NK-92 treated with Interleukin-12 subunit alpha and Interleukin-12 subunit beta, amount 100 ng/mL, for 24 hours (cell line): ENCODE measurements around the gene GPC6.

Experiments
- DNase-seq: peaks from one replicate; lab custom pipeline; 2025; lab: John Stamatoyannopoulos, UW

GPC6 gene

DNA sequence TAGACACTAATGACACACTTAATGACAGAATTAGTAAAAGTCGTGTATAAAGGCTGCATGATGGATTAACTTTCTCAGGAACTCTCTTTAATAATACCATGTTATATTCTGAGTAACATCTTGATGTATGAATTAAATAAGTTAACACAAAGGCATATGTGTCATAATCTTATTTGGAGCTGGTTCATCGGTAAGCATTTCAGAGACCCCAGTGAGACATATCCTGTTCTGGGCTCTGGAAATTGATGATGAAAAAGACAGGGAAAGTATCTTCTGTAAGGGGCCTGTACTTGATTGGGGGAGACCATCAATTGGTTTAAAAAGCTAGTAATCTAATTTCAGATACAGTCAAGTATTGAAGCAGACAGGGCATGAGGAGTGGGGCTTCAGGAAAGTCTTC, 547.9 kb downstream of the GPC6 start:
- DNase-seq: no peak

DNA sequence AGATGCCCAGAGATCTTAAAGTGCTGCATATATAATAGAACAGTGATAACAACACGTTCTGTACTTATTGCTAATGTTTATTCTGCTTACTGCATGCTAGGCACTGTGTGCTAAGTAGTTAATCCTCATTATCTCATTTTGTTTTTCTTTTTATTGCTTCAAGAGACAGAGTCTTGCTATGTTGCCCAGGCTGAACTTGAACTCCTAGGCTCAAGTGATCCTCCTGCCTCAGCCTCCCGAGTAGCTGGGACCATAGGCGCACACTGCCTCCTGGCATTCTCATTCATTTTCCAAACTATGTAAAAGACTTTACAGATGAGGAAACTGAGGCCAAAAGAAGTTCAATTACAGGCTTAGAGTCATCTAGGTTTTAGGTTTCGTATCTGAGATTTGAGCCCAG, 548.4 kb downstream of the GPC6 start:
- DNase-seq: no peak

DNA sequence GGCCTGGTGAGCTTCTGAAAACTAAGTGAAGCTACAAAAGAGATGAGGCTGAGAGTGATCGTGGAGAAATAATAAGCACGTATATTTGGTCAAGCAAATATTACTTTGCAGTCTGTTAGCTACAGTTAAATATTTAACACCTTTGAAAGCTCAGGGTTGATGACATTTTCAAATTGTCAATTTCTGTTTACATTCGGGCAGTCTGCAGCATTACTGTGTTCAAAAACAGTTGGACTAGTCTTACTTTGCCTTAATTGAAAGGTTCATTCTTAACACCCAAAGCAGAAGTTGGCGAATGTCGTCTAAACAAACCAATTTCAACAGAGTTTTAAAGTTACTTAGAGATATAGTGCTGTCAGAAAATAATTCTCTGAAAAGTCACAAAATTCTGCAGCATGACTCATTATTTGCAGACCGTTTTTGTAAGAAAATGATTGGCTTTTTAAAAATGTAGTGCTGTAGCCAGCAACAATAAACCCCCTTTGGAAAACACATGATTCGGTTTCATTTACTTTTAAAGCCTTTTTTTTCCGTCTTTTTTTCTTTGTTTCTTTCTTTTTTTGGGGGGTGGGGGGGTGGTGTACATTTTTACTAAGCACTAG, 549.0 kb downstream of the GPC6 start:
- DNase-seq: no peak

DNA sequence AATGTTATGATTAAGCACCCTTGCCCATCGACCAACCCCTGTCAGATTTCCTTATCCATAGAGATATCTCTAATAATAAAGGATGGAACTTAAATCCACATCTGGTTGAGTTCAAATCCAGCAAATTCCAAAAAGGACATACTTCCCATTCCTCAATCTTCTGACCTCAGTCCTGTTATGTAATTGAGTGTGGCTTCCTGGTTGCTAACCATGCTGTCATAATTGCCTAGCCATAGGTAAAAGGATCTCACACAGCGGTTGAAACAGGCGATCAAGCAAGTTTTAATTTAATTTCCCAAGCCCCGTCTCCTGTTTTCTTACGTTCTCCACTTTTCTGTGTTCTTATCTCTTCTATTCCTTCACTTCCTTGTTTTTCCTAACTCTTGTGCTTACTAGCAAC, 550.3 kb downstream of the GPC6 start:
- no peak for DNase-seq

DNA sequence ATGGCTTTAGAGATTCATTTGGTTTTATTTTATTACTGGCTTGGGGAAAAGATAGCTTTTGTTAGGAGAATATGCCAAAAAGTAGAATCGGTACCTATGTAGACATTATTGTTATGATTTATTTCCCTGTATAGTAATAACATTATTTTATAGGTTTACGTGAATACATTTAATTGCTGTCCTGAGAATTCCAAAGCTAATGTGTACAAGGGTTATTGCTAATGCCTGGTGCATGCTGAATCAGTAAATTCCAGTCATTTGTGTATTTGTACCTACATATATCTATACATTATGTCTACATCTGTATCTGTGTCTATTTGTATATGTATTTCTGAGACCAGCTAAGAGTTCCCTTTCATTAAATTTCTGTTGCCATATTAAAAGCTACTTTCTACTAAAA, 550.9 kb downstream of the GPC6 start:
- DNase-seq: no peak

- DNase-seq: no peak
Observed at GRCh38 chr13:93778548-93778947, 551.9 kb downstream of the GPC6 start.

DNA sequence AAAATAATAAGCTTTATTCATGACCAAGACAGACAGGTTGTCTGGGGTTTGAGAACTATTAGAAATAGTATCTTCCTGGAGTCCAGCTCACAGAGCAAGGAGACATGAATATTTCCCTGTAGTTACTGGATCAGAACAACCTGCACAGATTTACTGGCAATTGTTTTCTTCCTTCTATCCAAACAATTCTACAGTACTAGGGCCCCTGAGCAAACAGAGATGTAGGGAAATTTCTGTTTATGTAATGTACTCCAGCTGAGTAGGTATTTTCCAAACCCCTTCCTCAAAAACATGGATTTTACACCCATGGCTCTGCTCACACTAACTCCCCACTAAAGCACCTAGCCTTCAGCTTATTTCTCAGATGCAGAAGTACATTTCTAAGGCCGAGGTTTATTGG, 557.6 kb downstream of the GPC6 start:
- DNase-seq: no peak

- DNase-seq: no peak
Observed at GRCh38 chr13:93786846-93787489, 560.4 kb downstream of the GPC6 start.

GRCh38 chr13:93788456-93788855, 561.8 kb downstream of the GPC6 start:
- no peak for DNase-seq

DNA sequence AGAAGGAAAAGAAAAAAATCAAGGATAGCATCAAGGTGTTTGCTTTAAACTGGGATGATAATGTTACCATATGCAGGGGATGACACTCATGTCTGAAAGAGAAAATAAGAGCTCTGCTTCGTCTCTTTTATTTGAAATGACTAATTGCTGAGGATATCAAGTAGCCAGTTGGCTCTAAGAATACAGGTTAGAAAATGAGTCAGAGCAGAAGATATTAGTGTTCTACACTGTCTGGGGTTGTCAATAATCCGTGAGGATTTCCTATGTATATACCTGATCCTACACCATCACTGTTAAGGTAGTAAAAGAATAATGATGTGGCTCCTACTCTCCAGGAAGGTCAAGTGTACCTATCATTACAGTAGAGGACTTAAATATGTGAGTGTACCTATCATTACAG, 562.5 kb downstream of the GPC6 start:
- no peak for DNase-seq

DNA sequence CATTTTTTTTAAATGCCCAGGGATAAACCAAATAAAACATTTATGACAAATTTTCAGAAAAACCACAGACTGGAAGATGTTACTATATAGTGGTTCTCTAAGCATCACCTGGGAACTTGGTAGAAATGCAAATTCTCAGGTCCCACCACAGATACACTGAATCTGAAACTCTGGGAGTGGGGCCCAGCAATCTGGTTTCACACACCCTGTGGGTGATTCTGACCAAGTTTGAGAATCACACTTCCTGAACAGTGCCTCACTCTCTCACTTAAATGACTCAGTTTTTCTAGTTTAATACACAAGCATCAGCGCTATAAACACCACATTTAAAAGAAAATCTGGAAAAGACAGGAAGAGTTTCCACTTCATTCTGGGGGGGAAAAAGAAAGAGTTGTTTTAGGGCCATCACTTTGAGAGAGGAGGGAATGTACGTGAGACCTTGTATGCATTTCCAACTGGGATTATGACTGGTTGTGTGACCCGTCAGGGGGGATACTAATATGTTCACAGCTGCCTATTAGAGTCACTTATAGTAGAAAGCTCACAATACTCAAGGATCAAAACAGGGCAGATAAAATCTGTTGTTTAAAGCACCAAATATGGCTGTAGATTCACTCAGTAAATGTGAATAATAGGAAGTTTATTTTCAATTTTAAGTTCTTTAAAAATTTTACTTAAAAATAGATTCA, 567.7 kb downstream of the GPC6 start:
- peak; percentile 0 for DNase-seq

GRCh38 chr13:93797463-93797862, 570.9 kb downstream of the GPC6 start:
- DNase-seq: no peak

- no peak for DNase-seq
Observed at GRCh38 chr13:93800342-93800741, 573.7 kb downstream of the GPC6 start.

DNA sequence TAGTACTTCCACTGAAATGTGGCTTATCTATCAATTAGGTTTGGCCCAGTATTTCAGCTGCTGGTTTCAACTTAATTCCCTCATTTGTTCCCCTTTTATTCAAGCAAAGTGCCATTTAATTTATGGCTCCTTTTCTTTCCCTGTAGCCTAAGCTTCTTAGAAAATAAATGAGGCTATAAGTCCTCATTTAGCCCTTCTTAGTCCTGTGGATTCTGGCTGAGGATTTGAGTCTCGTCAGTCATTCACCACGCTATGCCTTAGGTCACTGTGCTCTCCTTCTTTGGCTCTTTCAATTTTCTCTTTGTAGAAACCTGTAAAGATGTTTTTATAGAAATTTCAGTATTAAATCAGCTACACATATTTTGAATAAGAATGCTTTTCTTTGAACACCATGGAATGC, 579.1 kb downstream of the GPC6 start:
- no peak for DNase-seq

GRCh38 chr13:93806861-93807260, 580.3 kb downstream of the GPC6 start:
- no peak for DNase-seq

- no peak for DNase-seq
Observed at GRCh38 chr13:93810264-93810663, 583.7 kb downstream of the GPC6 start.

DNA sequence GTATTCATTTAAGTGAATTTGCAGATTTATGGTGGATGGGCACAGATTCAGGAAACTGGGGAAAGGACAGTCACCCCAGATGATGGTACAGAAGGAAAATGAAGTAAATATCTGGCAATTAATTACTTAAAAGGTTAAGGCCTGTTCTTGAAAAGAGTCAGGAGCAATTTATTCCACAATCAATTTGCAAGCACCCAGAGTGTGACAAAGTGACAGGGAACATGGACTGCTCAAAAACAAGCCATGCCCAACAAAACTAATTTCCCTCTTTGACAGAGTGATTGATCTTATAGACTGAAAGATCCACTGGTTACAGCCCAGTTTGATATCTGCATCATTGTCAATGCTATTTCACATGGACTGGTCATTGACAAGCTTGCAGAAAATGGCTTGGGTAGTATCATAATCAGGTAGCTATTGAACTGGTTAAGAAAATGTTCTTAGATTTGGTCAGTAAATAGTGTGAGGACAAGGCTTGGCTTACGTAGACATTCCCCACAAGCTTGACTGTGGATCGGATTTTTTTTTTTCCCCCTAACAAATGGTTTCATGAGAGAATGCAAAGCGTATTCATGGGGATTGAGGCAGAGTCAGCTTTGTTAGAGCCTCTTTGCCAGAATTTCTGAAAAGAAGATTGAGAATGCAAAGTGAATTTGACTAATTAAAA, 584.6 kb downstream of the GPC6 start:
- DNase-seq: no peak

GRCh38 chr13:93811738-93812112, 585.1 kb downstream of the GPC6 start:
- DNase-seq: no peak

GRCh38 chr13:93814658-93815057, 588.1 kb downstream of the GPC6 start:
- DNase-seq: no peak

- no peak for DNase-seq
Observed at GRCh38 chr13:93818345-93818744, 591.7 kb downstream of the GPC6 start.

GRCh38 chr13:93819331-93819890, 592.8 kb downstream of the GPC6 start:
- DNase-seq: no peak

DNA sequence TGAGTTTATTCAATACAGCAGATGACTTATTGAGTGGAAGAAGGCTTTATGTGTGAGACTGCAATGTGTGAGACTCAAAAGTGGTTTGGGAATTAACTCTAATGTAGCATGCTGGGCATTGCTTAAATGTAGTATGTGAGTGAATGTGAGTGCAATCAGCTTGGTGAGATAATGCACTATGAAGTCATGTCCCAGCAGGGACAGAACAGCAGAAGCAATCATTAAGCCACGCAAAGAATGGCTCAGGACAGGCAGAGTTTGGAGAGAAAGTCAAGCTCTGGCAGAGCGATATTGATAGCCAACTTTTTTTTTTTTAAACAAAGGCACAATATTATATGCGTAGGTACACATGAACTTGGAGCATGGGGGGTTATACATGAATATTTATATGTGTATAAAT, 597.7 kb downstream of the GPC6 start:
- DNase-seq: no peak

GRCh38 chr13:93834051-93834450, 607.4 kb downstream of the GPC6 start:
- DNase-seq: no peak
